GM19043 (cell line): ENCODE data around the gene WASF1.
A peak's percentile ranks its signal among the peaks of the same experiment; 100 is the strongest.
"Not testable (repeated sequence)": the region's sequence is repeated elsewhere in the genome, so short reads cannot be mapped to it uniquely, and the experiment has no call there.

ENCODE experiments used
- ATAC-seq: cut with Tn5 transposase; IDR thresholded peaks from one replicate; pipeline ENCODE4 v1.9.1; 2021; ENCODE audit warnings: low read depth; ENCODE audit not compliant: unreplicated experiment

The WASF1 gene

GRCh38 chr6:110095101-110095500 lies 84.4 kb downstream of the WASF1 start:
- no peak for ATAC-seq

- ATAC-seq, result no peak
Observed at GRCh38 chr6:110093981-110094380, 85.5 kb downstream of the WASF1 start.

GRCh38 chr6:110090876-110091275 lies 88.6 kb downstream of the WASF1 start:
- no peak for ATAC-seq

GRCh38 chr6:110089323-110089722 lies 90.1 kb downstream of the WASF1 start:
- no peak for ATAC-seq

GRCh38 chr6:110085285-110085684 lies 94.2 kb downstream of the WASF1 start:
- ATAC-seq, result no peak

- ATAC-seq, result no peak
Observed at GRCh38 chr6:110083875-110084585, 95.4 kb downstream of the WASF1 start.

GRCh38 chr6:110075406-110075805 lies 104.1 kb downstream of the WASF1 start:
- no peak for ATAC-seq

- ATAC-seq, result not testable (repeated sequence)
Observed at GRCh38 chr6:110073474-110073873, 106.0 kb downstream of the WASF1 start.

- ATAC-seq, result no peak
Observed at GRCh38 chr6:110068592-110068967, 110.9 kb downstream of the WASF1 start.

GRCh38 chr6:110067837-110068591 lies 111.5 kb downstream of the WASF1 start:
- no peak for ATAC-seq

GRCh38 chr6:110064744-110065524 lies 114.5 kb downstream of the WASF1 start:
- no peak for ATAC-seq

GRCh38 chr6:110063594-110064263 lies 115.7 kb downstream of the WASF1 start:
- ATAC-seq, result peak; percentile 46

GRCh38 chr6:110055387-110055735 lies 124.1 kb downstream of the WASF1 start:
- ATAC-seq, result no peak

- ATAC-seq, result no peak
Observed at GRCh38 chr6:110054664-110055386, 124.6 kb downstream of the WASF1 start.

GRCh38 chr6:110053395-110054240 lies 125.9 kb downstream of the WASF1 start:
- no peak for ATAC-seq

- ATAC-seq, result no peak
Observed at GRCh38 chr6:110050440-110050813, 129.0 kb downstream of the WASF1 start.
